ENCODE measurements around the gene METTL25B.
A peak's percentile ranks its signal among the peaks of the same experiment; 100 is the strongest.

METTL25B gene

DNA sequence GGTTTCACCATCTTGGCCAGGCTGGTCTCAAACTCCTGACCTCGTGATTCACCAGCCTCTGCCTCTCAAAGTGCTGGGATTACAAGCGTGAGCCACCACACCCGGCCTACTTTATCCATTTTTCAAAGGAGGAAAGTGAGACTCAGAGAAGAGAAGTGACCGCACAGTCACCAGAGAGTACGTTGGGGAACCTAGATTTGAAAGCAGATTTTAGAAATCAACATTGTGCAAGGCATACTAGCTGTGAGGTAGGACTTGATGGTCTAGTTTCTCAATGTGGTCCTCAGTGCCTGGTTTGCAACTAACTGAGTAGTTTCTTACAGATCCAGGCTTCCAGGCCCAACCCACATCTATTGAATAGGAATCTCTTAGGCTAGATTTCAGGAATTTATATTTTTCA is 37.4 kb downstream of the METTL25B start:
- H3K4me3 ChIP-seq (ENCODE audit: low read depth, low read length), result peak overlapping the region; percentile 94
- TF ChIP-seq, protein P1, sequence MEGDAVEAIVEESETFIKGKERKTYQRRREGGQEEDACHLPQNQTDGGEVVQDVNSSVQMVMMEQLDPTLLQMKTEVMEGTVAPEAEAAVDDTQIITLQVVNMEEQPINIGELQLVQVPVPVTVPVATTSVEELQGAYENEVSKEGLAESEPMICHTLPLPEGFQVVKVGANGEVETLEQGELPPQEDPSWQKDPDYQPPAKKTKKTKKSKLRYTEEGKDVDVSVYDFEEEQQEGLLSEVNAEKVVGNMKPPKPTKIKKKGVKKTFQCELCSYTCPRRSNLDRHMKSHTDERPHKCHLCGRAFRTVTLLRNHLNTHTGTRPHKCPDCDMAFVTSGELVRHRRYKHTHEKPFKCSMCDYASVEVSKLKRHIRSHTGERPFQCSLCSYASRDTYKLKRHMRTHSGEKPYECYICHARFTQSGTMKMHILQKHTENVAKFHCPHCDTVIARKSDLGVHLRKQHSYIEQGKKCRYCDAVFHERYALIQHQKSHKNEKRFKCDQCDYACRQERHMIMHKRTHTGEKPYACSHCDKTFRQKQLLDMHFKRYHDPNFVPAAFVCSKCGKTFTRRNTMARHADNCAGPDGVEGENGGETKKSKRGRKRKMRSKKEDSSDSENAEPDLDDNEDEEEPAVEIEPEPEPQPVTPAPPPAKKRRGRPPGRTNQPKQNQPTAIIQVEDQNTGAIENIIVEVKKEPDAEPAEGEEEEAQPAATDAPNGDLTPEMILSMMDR (IDR thresholded peaks at IDR 0.05; ENCODE audit: control insufficient read depth, extremely low read depth, insufficient read depth), result no peak
- no peak for DNase-seq (ENCODE audit: low read depth)

DNA sequence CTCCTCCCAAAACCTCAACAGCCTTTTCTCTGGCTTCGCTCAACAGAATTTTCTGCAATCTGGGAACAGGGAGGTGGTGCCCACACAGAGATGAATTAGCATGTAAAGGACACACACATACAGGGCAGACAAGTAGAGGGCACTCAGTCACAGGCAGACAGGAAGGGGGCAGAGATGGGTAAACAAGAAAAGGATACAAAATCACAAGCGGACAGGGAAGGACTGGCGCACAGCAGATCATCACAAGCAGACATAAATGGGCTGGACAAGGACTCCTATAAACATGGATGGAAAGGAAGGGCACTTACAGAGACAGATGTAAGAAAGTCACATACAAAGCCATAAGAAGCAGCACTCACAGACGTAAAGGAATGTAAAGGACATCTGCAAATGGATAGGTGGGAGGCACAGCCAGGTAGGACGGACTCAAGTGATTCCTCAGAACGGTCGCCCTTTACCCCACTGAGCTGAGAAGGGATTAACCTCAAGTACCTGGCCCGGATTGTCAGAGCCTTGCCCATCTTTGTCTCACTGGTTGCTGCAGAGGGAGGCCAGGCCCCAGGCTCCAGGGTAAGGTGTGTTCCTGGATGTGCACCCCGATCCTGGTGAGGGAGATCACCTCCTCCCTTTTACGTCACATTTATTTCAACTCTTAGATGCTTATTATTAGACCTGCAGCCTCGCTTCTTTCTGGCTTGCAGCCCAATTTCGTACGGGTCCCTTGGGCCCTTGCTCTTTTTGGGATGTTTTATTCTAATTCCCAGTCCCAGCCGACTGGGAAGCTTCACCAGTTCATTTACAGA is 38.2 kb downstream of the METTL25B start:
- peak overlapping the region; percentile 94 for H3K4me3 ChIP-seq (ENCODE audit: low read depth, low read length)
- TF ChIP-seq, protein P1 (IDR thresholded peaks at IDR 0.05; ENCODE audit: control insufficient read depth, extremely low read depth, insufficient read depth), result 0 out of 2 replicates have a peak, but pooled peaks have one; percentile 13
- DNase-seq (ENCODE audit: low read depth), result no peak

DNA sequence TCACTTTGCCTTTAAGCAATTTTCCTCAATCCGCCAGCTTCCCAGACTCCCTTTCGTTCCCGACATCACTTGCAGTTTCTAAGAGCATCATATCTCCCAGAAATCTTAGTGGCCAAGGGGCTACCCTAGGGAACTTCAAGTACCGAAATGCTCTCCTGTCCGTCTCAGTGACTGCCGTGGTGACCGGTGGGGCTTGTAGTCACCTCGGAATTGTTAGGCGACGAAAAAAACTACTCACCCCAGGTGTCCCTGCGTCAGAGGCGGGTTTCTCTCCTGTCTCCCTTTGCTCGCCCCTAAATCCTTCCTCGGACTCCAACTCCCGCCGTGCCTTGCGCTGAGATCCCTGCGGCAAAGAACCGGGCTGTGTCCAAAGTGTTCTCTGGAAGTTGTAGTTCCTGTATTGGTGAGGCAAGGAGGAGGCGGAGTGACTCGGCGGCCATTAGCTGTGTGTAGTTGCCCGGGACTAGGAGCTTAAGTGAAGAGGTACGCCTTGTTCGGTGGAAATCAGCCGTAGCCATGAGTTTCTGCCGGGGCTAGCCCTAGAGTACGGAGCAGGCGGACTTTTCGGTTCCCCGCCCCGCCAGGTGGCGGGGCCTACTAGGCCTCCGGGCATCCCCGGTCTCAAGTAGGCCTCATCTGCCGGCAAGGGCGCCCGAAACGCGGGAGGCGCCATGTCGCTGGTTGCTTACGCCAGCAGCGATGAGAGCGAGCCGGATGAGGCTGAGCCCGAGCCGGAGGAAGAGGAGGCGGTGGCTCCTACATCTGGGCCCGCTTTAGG is 39.0 kb downstream of the METTL25B start, which contains the start of gene PRCC:
Gene PRCC (plus strand): TSS at position 435 of the 778 bp plus-strand sequence. CDS start 237 bp downstream, at position 672.
- DNase-seq (ENCODE audit: low read depth), result peak; percentile 100
- H3K4me3 ChIP-seq (ENCODE audit: low read depth, low read length), result peak within 1 kb of the TSS; percentile 94
- TF ChIP-seq, protein P1 (IDR thresholded peaks at IDR 0.05; ENCODE audit: control insufficient read depth, extremely low read depth, insufficient read depth), result no peak

DNA sequence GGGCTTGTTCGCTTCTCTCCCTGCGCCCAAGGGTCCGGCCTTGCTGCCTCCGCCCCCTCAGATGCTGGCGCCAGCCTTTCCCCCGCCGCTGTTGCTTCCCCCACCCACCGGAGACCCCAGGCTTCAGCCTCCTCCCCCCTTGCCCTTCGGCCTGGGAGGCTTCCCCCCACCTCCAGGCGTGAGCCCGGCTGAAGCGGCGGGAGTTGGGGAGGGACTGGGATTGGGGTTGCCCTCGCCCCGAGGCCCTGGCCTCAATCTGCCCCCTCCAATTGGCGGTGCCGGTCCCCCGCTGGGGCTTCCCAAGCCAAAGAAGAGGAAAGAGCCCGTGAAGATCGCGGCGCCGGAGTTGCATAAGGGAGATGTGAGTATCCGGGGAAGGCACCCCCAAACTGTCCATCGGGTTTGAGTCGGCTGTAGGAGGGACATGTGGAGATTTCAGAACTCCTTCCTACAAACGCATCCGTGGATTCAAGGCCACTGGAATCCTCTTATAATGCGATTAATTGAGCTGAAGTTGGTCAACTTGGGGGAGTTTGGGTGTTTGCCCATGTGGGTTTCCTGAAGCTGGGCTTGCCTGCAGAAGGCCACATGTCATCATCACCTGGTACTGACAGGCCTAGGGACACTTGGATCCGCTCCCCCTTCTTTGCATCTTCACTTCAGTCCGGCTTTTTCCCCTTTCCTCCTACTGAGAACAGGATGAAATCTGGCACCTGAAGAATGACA is 39.8 kb downstream of the METTL25B start:
- no peak for DNase-seq (ENCODE audit: low read depth)
- H3K4me3 ChIP-seq (ENCODE audit: low read depth, low read length), result peak overlapping the region; percentile 94
- TF ChIP-seq, protein P1 (IDR thresholded peaks at IDR 0.05; ENCODE audit: control insufficient read depth, extremely low read depth, insufficient read depth), result no peak

DNA sequence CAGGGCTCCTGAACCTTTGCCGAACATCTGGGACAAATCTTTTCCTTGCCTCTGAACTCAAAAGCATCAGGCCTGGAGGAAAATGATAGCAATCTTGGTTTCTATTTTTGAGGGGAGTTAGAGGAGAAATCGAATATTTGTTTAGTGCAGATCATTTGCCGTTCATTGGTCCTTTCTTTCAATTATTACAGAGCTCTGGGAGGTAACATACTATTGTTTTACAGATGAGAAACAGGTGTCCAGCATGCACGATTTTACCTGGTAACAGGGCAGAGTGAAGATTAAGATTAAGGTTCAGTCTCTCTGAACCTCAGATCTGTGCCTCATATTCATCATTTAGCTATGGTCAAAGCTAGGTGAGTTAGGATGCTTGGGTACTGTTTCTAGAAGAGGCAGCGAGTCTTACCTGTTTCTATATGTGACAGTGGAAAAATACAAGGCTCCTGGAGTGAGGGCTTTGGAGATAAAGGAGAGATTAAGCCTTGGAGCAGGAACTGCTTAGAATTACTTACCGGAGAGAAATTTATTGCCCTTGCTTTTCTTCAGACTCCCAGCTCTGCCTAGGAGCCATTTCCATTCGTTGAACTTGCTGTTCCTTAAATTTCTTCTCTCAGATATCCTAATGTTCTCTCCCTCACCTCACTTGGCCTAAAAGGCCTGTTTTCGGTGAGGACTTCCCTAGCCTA is 40.5 kb downstream of the METTL25B start:
- TF ChIP-seq, protein P1 (IDR thresholded peaks at IDR 0.05; ENCODE audit: control insufficient read depth, extremely low read depth, insufficient read depth), result no peak
- H3K4me3 ChIP-seq (ENCODE audit: low read depth, low read length), result peak overlapping the region; percentile 94
- DNase-seq (ENCODE audit: low read depth), result no peak

DNA sequence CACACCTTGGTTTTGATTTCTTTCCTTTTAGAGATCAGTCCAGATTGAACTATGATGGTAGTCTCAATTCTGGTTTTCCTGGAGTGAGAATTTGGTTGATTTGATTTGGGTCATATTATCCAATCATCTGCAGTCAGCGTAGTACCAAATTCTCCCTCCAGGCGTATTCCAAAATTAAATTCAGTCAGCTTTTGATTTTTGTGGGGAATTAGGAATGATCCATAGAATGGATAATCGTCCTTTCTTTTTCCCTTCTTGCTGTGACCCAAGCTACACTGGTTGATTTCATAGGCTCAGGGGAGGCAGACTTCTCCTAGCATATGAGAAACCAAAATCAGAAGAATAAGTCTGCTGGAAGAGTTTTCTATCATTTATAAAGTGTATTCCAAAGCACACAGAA is 44.0 kb downstream of the METTL25B start:
- TF ChIP-seq, protein P1 (IDR thresholded peaks at IDR 0.05; ENCODE audit: control insufficient read depth, extremely low read depth, insufficient read depth), result no peak
- no peak for DNase-seq (ENCODE audit: low read depth)
- no peak overlapping the region for H3K4me3 ChIP-seq (ENCODE audit: low read depth, low read length)
